Measurements from ENCODE around the gene PROCR.
"Not testable (repeated sequence)": the region's sequence is repeated elsewhere in the genome, so short reads cannot be mapped to it uniquely, and the experiment has no call there.

Gene PROCR

DNA sequence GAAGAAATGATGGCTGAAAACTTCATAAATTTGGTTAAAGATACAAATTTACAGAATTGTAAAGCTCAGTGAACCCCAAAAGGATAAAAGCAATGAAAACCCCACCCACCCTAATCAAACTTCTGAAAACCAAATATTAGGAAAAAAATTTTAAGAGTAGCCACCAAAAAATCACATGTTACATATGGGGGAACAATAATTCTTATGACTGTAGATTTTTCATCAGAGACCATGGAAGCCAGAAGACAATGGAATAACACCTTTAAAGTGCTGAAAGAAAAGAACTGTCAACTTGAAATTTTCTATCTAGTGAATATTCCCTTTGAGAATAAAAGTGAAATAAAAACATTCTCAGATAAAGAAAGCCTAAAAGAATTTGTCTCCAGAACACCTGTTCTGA, 24.4 kb downstream of the PROCR start:
- H3K27ac ChIP-seq (ENCODE audit: low read length), result no peak overlapping the region
- H3F3A ChIP-seq (ENCODE audit: insufficient read depth, low read length), result no peaks in the 10 kb centered on the region
- H4K20me1 ChIP-seq (ENCODE audit: insufficient read depth, low read length), result no peaks in the 10 kb centered on the region
- H2AFZ ChIP-seq (ENCODE audit: low read length), result no peak overlapping the region
- H3K79me2 ChIP-seq (ENCODE audit: low read length), result no peaks in the 10 kb centered on the region
- no peak for DNase-seq
- no peaks in the 10 kb centered on the region for H3K27me3 ChIP-seq (replicated peaks; ENCODE audit: insufficient read depth, low read length)
- no peaks in the 10 kb centered on the region for H3K9me3 ChIP-seq (replicated peaks; ENCODE audit: insufficient read depth, low read length)
- no peak overlapping the region for H3K9ac ChIP-seq (ENCODE audit: low read length)
- H3K36me3 ChIP-seq (replicated peaks; ENCODE audit: insufficient read depth, low read length), result no peaks in the 10 kb centered on the region
- TF ChIP-seq EZH2 (optimal IDR thresholded peaks at IDR 0.05; ENCODE audit: low read depth, low read length), result no peak
- no peak for TF ChIP-seq EZH2phosphoT487 (IDR thresholded peaks at IDR 0.05; ENCODE audit: low read length)
- TF ChIP-seq, protein P1, sequence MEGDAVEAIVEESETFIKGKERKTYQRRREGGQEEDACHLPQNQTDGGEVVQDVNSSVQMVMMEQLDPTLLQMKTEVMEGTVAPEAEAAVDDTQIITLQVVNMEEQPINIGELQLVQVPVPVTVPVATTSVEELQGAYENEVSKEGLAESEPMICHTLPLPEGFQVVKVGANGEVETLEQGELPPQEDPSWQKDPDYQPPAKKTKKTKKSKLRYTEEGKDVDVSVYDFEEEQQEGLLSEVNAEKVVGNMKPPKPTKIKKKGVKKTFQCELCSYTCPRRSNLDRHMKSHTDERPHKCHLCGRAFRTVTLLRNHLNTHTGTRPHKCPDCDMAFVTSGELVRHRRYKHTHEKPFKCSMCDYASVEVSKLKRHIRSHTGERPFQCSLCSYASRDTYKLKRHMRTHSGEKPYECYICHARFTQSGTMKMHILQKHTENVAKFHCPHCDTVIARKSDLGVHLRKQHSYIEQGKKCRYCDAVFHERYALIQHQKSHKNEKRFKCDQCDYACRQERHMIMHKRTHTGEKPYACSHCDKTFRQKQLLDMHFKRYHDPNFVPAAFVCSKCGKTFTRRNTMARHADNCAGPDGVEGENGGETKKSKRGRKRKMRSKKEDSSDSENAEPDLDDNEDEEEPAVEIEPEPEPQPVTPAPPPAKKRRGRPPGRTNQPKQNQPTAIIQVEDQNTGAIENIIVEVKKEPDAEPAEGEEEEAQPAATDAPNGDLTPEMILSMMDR (IDR thresholded peaks at IDR 0.05; ENCODE audit: low read length), result no peak
- no peak overlapping the region for H3K4me2 ChIP-seq (ENCODE audit: low read depth, low read length)
- no peaks in the 10 kb centered on the region for H3K4me1 ChIP-seq (ENCODE audit: low read length)
- H3K9me2 ChIP-seq (replicated peaks; ENCODE audit: insufficient read depth, low read length), result no peaks in the 10 kb centered on the region
- H3K4me3 ChIP-seq (ENCODE audit: low read length), result no peak overlapping the region

DNA sequence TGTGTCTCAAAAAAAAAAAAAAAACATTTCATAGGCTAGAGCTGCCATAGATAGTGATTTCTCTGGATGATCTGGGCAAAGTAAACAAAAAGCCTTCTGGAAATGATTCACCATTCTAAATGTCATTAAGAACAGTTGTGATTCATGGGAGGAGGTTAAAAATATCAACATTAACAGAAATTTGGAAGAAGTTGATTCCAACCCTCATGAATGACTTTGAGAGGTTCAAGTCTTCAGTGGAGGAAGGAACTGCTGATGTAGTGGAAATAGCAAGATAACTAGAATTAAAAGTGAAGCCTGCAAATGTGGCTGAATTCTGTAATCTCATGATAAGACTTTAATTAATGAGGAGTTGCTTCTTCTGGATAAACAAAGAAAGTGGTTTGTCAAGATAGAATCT, 27.9 kb downstream of the PROCR start:
- Histone ChIP-seq H3K4me1 (ENCODE audit: low read length) (no peaks in the 10 kb centered on the region), H3K27me3 (replicated peaks; ENCODE audit: insufficient read depth, low read length) (no peaks in the 10 kb centered on the region), H3K9me2 (replicated peaks; ENCODE audit: insufficient read depth, low read length) (no peaks in the 10 kb centered on the region), H3K9ac (ENCODE audit: low read length) (no peak overlapping the region), H3K4me2 (ENCODE audit: low read depth, low read length) (no peak overlapping the region), H3K9me3 (replicated peaks; ENCODE audit: insufficient read depth, low read length) (no peaks in the 10 kb centered on the region), H3K4me3 (ENCODE audit: low read length) (no peak overlapping the region), H2AFZ (ENCODE audit: low read length) (no peak overlapping the region), H3F3A (ENCODE audit: insufficient read depth, low read length) (no peaks in the 10 kb centered on the region), H3K79me2 (ENCODE audit: low read length) (no peaks in the 10 kb centered on the region), H3K27ac (ENCODE audit: low read length) (no peak overlapping the region), H4K20me1 (ENCODE audit: insufficient read depth, low read length) (no peaks in the 10 kb centered on the region), H3K36me3 (replicated peaks; ENCODE audit: insufficient read depth, low read length) (no peaks in the 10 kb centered on the region)
- DNase-seq, result no peak
- TF ChIP-seq EZH2 (optimal IDR thresholded peaks at IDR 0.05; ENCODE audit: low read depth, low read length), result no peak
- no peak for TF ChIP-seq EZH2phosphoT487 (IDR thresholded peaks at IDR 0.05; ENCODE audit: low read length)
- TF ChIP-seq, protein P1 (IDR thresholded peaks at IDR 0.05; ENCODE audit: low read length), result no peak

DNA sequence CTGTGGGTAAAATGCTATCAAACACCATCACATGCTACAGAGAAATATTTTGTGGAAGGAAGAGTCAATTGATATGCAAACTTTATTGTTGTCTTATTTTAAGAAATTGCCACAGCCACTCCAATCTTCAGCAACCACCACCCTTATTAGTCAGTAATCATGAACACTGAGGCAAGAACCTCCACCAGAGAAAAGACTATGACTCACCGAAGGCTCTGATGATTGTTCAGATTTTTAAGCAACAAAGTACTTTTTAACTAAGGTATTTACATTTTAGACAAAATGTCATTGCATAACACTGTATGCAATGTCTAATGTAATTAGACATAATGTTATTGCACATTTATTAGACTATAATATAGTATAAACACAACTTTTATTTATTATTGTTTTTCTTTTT, 28.4 kb downstream of the PROCR start:
- H4K20me1 ChIP-seq (ENCODE audit: insufficient read depth, low read length), result no peaks in the 10 kb centered on the region

DNA sequence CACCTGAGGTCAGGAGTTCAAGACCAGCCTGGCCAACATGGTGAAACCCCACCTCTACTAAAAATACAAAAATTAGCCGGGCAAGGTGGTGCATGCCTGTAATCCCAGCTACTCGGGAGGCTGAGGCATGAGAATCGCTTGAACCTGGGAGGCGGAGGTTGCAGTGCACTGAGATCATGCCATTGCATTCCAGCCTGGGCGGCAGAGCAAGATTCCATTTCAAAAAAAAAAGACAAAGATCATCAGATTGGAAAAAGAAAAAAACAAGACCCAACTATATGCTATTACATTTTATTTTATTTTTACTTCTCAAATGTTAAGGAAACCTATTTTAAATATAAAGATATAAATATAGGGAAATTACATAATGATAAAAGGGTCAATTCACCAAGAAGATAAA, 29.6 kb downstream of the PROCR start:
- not testable (repeated sequence) for H3K36me3 ChIP-seq (replicated peaks; ENCODE audit: insufficient read depth, low read length); H2AFZ ChIP-seq (ENCODE audit: low read length); DNase-seq; H3K27me3 ChIP-seq (replicated peaks; ENCODE audit: insufficient read depth, low read length); H3K9me2 ChIP-seq (replicated peaks; ENCODE audit: insufficient read depth, low read length); H3K9ac ChIP-seq (ENCODE audit: low read length); H3K9me3 ChIP-seq (replicated peaks; ENCODE audit: insufficient read depth, low read length); H4K20me1 ChIP-seq (ENCODE audit: insufficient read depth, low read length); H3K79me2 ChIP-seq (ENCODE audit: low read length); H3K4me3 ChIP-seq (ENCODE audit: low read length); H3K4me2 ChIP-seq (ENCODE audit: low read depth, low read length); H3K4me1 ChIP-seq (ENCODE audit: low read length); H3F3A ChIP-seq (ENCODE audit: insufficient read depth, low read length); H3K27ac ChIP-seq (ENCODE audit: low read length)

More for the DNA sequence above, 28.4 kb downstream of the PROCR start:
- no peak overlapping the region for H3K9ac ChIP-seq (ENCODE audit: low read length)
- H3K27ac ChIP-seq (ENCODE audit: low read length), result no peak overlapping the region
- no peaks in the 10 kb centered on the region for H3K9me2 ChIP-seq (replicated peaks; ENCODE audit: insufficient read depth, low read length)
- no peak for DNase-seq
- no peaks in the 10 kb centered on the region for H3K79me2 ChIP-seq (ENCODE audit: low read length)
- no peak for TF ChIP-seq EZH2 (optimal IDR thresholded peaks at IDR 0.05; ENCODE audit: low read depth, low read length)
- no peak for TF ChIP-seq EZH2phosphoT487 (IDR thresholded peaks at IDR 0.05; ENCODE audit: low read length)
- TF ChIP-seq, protein P1 (IDR thresholded peaks at IDR 0.05; ENCODE audit: low read length), result no peak
- H3K36me3 ChIP-seq (replicated peaks; ENCODE audit: insufficient read depth, low read length), result no peaks in the 10 kb centered on the region
- no peaks in the 10 kb centered on the region for H3K27me3 ChIP-seq (replicated peaks; ENCODE audit: insufficient read depth, low read length)
- H3K4me1 ChIP-seq (ENCODE audit: low read length), result no peaks in the 10 kb centered on the region
- no peak overlapping the region for H3K4me3 ChIP-seq (ENCODE audit: low read length)
- H2AFZ ChIP-seq (ENCODE audit: low read length), result no peak overlapping the region
- no peak overlapping the region for H3K4me2 ChIP-seq (ENCODE audit: low read depth, low read length)
- H3K9me3 ChIP-seq (replicated peaks; ENCODE audit: insufficient read depth, low read length), result no peaks in the 10 kb centered on the region
- H3F3A ChIP-seq (ENCODE audit: insufficient read depth, low read length), result no peaks in the 10 kb centered on the region

Measured in MM.1S (cell line).